Liver (tissue), 9 donors: ENCODE measurements around the gene GDF9. TPM values are rescaled to one million over a fixed set of nuclear protein-coding genes. Genes with fewer than 3 reads are reported as not detected.

Experiments used
- DNase-seq: peaks from one replicate; pipeline ENCODE4 v3.0.0-alpha.2; 2017; ENCODE audit warnings: low spot score
- H3K27ac ChIP-seq, 2 donors: one replicate each; pipeline ENCODE4 v1.7.0; 2013; ENCODE audit warnings: inconsistent platforms in 2 of 2, low read length in 2 of 2, control low read depth in 1 of 2, low read depth in 1 of 2, mild to moderate bottlenecking in 1 of 2
- H3K27me3 ChIP-seq, 4 donors: one replicate each; pipeline versions ENCODE4 v1.6.1 to v1.7.0; 2013; ENCODE audit warnings: low read length in 3 of 4, inconsistent platforms in 1 of 4, mild to moderate bottlenecking in 1 of 4, moderate library complexity in 1 of 4; ENCODE audit not compliant: control insufficient read depth in 4 of 4, insufficient read depth in 4 of 4
- H3K36me3 ChIP-seq, 4 donors: one replicate each; pipeline versions ENCODE4 v1.6.1 to v1.7.0; 2013; ENCODE audit warnings: low read length in 3 of 4, mild to moderate bottlenecking in 3 of 4, low read depth in 1 of 4, moderate library complexity in 1 of 4; ENCODE audit not compliant: control insufficient read depth in 4 of 4, insufficient read depth in 3 of 4
- H3K4me1 ChIP-seq, 4 donors: one replicate each; pipeline versions ENCODE4 v1.6.1 to v1.7.0; 2013; ENCODE audit warnings: low read length in 3 of 4, mild to moderate bottlenecking in 3 of 4, moderate library complexity in 1 of 4; ENCODE audit not compliant: control insufficient read depth in 4 of 4, insufficient read depth in 4 of 4
- H3K4me3 ChIP-seq, 3 donors: one replicate each; pipeline versions ENCODE4 v1.6.1 to v1.7.0; 2013; ENCODE audit warnings: low read length in 3 of 3, control low read depth in 1 of 3, low read depth in 1 of 3, mild to moderate bottlenecking in 1 of 3
- H3K9ac ChIP-seq, 2 donors: one replicate each; pipeline ENCODE4 v1.7.0; 2013; ENCODE audit warnings: low read length in 2 of 2, mild to moderate bottlenecking in 2 of 2, moderate library complexity in 2 of 2, control low read depth in 1 of 2, low read depth in 1 of 2
- H3K9me3 ChIP-seq, 4 donors: one replicate each; pipeline versions ENCODE4 v1.6.1 to v1.7.0; 2013; ENCODE audit warnings: low read length in 3 of 4; ENCODE audit not compliant: control insufficient read depth in 4 of 4
- ATF3 ChIP-seq: IDR thresholded peaks from 2 replicates; pipeline ENCODE4 v1.6.1; 2016; ENCODE audit warnings: antibody characterized with exemption
- CTCF ChIP-seq: fragments of 150-350 bp; IDR thresholded peaks from 2 replicates; pipeline ENCODE4 v1.5.1; 2017; ENCODE audit warnings: improper control_type of control experiment, low read depth, low read length; ENCODE audit not compliant: missing input control
- EGR1 ChIP-seq, 2 donors: IDR thresholded peaks; 2 replicates each; pipeline ENCODE4 v1.6.1; 2016 to 2018; ENCODE audit warnings: antibody characterized with exemption in 2 of 2, low read depth in 2 of 2
- FOXA1 ChIP-seq: IDR thresholded peaks from 2 replicates; pipeline ENCODE4 v1.6.1; 2016; ENCODE audit warnings: antibody characterized with exemption
- FOXA2 ChIP-seq: IDR thresholded peaks from 2 replicates; pipeline ENCODE4 v1.6.1; 2016; ENCODE audit warnings: antibody characterized with exemption
- GABPA ChIP-seq, 2 donors: IDR thresholded peaks in 1 of 2; conservative IDR thresholded peaks in 1 of 2; 2 replicates each; pipeline ENCODE4 v1.6.1; 2016; ENCODE audit warnings: antibody characterized with exemption in 2 of 2, mild to moderate bottlenecking in 1 of 2, moderate library complexity in 1 of 2
- HNF4A ChIP-seq, 2 donors: conservative IDR thresholded peaks; 2 replicates each; pipeline ENCODE4 v1.6.1; 2016; ENCODE audit warnings: antibody characterized with exemption in 2 of 2, mild to moderate bottlenecking in 2 of 2
- HNF4G ChIP-seq: IDR thresholded peaks from 2 replicates; pipeline ENCODE4 v1.6.1; 2016; ENCODE audit warnings: antibody characterized with exemption
- JUND ChIP-seq, 2 donors: IDR thresholded peaks; 2 replicates each; pipeline ENCODE4 v1.6.1; 2016; ENCODE audit warnings: antibody characterized with exemption in 2 of 2
- MAX ChIP-seq: IDR thresholded peaks from 2 replicates; pipeline ENCODE4 v1.6.1; 2016; ENCODE audit warnings: antibody characterized with exemption
- NR2F2 ChIP-seq: IDR thresholded peaks from 2 replicates; pipeline ENCODE4 v1.6.1; 2016; ENCODE audit warnings: antibody characterized with exemption
- RAD21 ChIP-seq, 2 donors: IDR thresholded peaks; 2 replicates each; pipeline ENCODE4 v1.6.1; 2016; ENCODE audit warnings: antibody characterized with exemption in 2 of 2, mild to moderate bottlenecking in 2 of 2
- REST ChIP-seq: IDR thresholded peaks from 2 replicates; pipeline ENCODE4 v1.6.1; 2016; ENCODE audit warnings: antibody characterized with exemption, mild to moderate bottlenecking
- RXRA ChIP-seq, 2 donors: IDR thresholded peaks; 2 replicates each; pipeline ENCODE4 v1.6.1; 2017 to 2018; ENCODE audit warnings: antibody characterized with exemption in 2 of 2, mild to moderate bottlenecking in 1 of 2
- SP1 ChIP-seq: IDR thresholded peaks from 2 replicates; pipeline ENCODE4 v1.6.1; 2018; ENCODE audit warnings: antibody characterized with exemption, mild to moderate bottlenecking
- TAF1 ChIP-seq: conservative IDR thresholded peaks from 2 replicates; pipeline ENCODE4 v1.6.1; 2016; ENCODE audit warnings: antibody characterized with exemption, mild to moderate bottlenecking
- YY1 ChIP-seq: IDR thresholded peaks from 2 replicates; pipeline ENCODE4 v1.6.1; 2016; ENCODE audit warnings: antibody characterized with exemption, mild to moderate bottlenecking
- ZBTB33 ChIP-seq: IDR thresholded peaks from 2 replicates; pipeline ENCODE4 v1.6.1; 2016; ENCODE audit warnings: antibody characterized with exemption
- WGBS: extraction: QIAGEN DNeasy Blood & Tissue Kit; methylation state at CpG from one replicate; pipeline ENCODE4 v1.1.7; 2013; 5-methylcytosine and 5-hydroxymethylcytosine counted together
- polyA plus RNA-seq, 2 donors: library from polyadenylated mRNA; stranded (reverse) in 1 of 2; unstranded in 1 of 2; fragments of 200-250 nt in 1 of 2; fragments of >200 nt in 1 of 2; fragmentation: Nextera tagmentation in 1 of 2; extraction: Ambion mirVana in 1 of 2; gene quantifications; one replicate each; pipeline versions ENCODE4 v1.2.1 to v1.2.3, GENCODE V29; 2013 to 2015
- total RNA-seq, 2 donors: library from RNA; depleted of rRNA; stranded (reverse); fragments of >200 nt; gene quantifications; one replicate each; pipeline ENCODE4 v1.2.3, GENCODE V29; 2014
- donor health status: healthy.
- donor health status: healthy.
- donor health status: healthy.
- donor health status: healthy.
- donor health status: healthy.

The GDF9 gene
- total and polyA plus RNA-seq, 4 donors = 0.08 to 0.10 (median 0.08) TPM; not detected in 1

GRCh38 chr5:132840313-132840712 is 26.0 kb downstream of the GDF9 start:
- H3K4me1 ChIP-seq = peaks cover 6 to 42% (median 15%) of the 10 kb centered on the region in 4 donors
- WGBS = 62% methylated on average over 3 of the region's 3 CpGs
- no peak for DNase-seq
- TF ChIP-seq ATF3 (no peak), YY1 (peak; percentile 3), REST (no peak), RXRA (IDR thresholded peaks at IDR 0.05) (no peak), EGR1 (IDR thresholded peaks at IDR 0.05; ENCODE audit: low read depth in 2 of 2) (peak in 1 of 2 donors; percentile 8)
- peak overlapping the region; percentile 35 to 67 for H3K9ac ChIP-seq
- peak overlapping the region; percentile 91 to 98 for H3K27ac ChIP-seq
- no peaks in the 10 kb centered on the region for H3K36me3 ChIP-seq
- no peaks in the 10 kb centered on the region for H3K27me3 ChIP-seq
- H3K4me3 ChIP-seq = no peak overlapping the region
- no peaks in the 10 kb centered on the region for H3K9me3 ChIP-seq

- no peak overlapping the region for H3K4me3 ChIP-seq
- WGBS = 24% methylated on average over 8 of the region's 8 CpGs
- H3K4me1 ChIP-seq = peaks cover 6 to 42% (median 15%) of the 10 kb centered on the region in 4 donors
- H3K9ac ChIP-seq = peak overlapping the region; percentile 58 to 70
- H3K36me3 ChIP-seq = no peaks in the 10 kb centered on the region
- DNase-seq = no peak
- TF ChIP-seq HNF4G (peak; percentile 68), RAD21 (IDR thresholded peaks at IDR 0.05) (peak; percentile 51 to 54), SP1 (peak; percentile 95), FOXA2 (peak; percentile 61), NR2F2 (no peak), GABPA (IDR thresholded peaks at IDR 0.05 in 1 of 2, conservative IDR thresholded peaks at IDR 0.05 in 1 of 2) (peak in 1 of 2 donors; percentile 58), FOXA1 (no peak), REST (peak; percentile 88), TAF1 (peak; percentile 75), ATF3 (no peak), JUND (IDR thresholded peaks at IDR 0.05) (peak in 1 of 2 donors; percentile 82), YY1 (peak; percentile 88), MAX (peak; percentile 91), ZBTB33 (peak; percentile 73), RXRA (IDR thresholded peaks at IDR 0.05) (peak; percentile 92 to 95), EGR1 (IDR thresholded peaks at IDR 0.05; ENCODE audit: low read depth in 2 of 2) (peak in 1 of 2 donors; percentile 82), CTCF (no peak), HNF4A (conservative IDR thresholded peaks at IDR 0.05) (peak; percentile 88 to 94)
- H3K27ac ChIP-seq = peak overlapping the region; percentile 91 to 98
- no peaks in the 10 kb centered on the region for H3K27me3 ChIP-seq
- no peaks in the 10 kb centered on the region for H3K9me3 ChIP-seq
These were observed 26.6 kb downstream of the GDF9 start for GRCh38 chr5:132839426-132840301.
